Glomerular endothelial cell (primary cell): ENCODE results near the gene TXNDC11. TPM values are rescaled to one million over a fixed set of nuclear protein-coding genes. Genes with fewer than 3 reads are reported as not detected.

Source experiments
- DNase-seq: peaks from one replicate; pipeline ENCODE4 v3.0.0-alpha.2; 2011; ENCODE audit warnings: low read depth, low spot score; ENCODE audit errors: extremely low read depth
- total RNA-seq: library from RNA; depleted of rRNA; stranded (reverse); fragments of >200 nt; gene quantifications from 2 replicates; pipeline ENCODE4 v1.2.3, GENCODE V29; 2015

Gene TXNDC11
- total RNA-seq, 1 donor from 2014 or later: 52.5 TPM

- no peak for DNase-seq
These were observed 10.2 kb upstream of the TXNDC11 start for GRCh38 chr16:11752856-11753255.

- DNase-seq: no peak
These were observed 7.4 kb upstream of the TXNDC11 start for GRCh38 chr16:11750056-11750455.

- DNase-seq: no peak
These were observed 6.0 kb upstream of the TXNDC11 start for GRCh38 chr16:11748404-11749254.

- DNase-seq: no peak
These were observed 5.3 kb upstream of the TXNDC11 start for GRCh38 chr16:11747949-11748403.

GRCh38 chr16:11744075-11744470, 1.4 kb upstream of the TXNDC11 start:
- no peak for DNase-seq

GRCh38 chr16:11743308-11744074, 834 bp upstream of the TXNDC11 start:
- no peak for DNase-seq

- DNase-seq: no peak
These were observed 543 bp downstream of the TXNDC11 start for GRCh38 chr16:11742093-11742535.

GRCh38 chr16:11740567-11740966, 2.1 kb downstream of the TXNDC11 start:
- DNase-seq: no peak

- no peak for DNase-seq
These were observed 3.7 kb downstream of the TXNDC11 start for GRCh38 chr16:11738742-11739544.

- no peak for DNase-seq
These were observed 4.9 kb downstream of the TXNDC11 start for GRCh38 chr16:11737713-11738112.

GRCh38 chr16:11736903-11737302, 5.8 kb downstream of the TXNDC11 start:
- DNase-seq: no peak

GRCh38 chr16:11735787-11736186, 6.9 kb downstream of the TXNDC11 start:
- DNase-seq: no peak

GRCh38 chr16:11734653-11735043, 8.0 kb downstream of the TXNDC11 start:
- no peak for DNase-seq

- DNase-seq: no peak
These were observed 8.5 kb downstream of the TXNDC11 start for GRCh38 chr16:11734025-11734652.

GRCh38 chr16:11731222-11731621, 11.4 kb downstream of the TXNDC11 start:
- no peak for DNase-seq

GRCh38 chr16:11729787-11730186, 12.9 kb downstream of the TXNDC11 start:
- no peak for DNase-seq

- DNase-seq: no peak
These were observed 14.7 kb downstream of the TXNDC11 start for GRCh38 chr16:11727796-11728543.

GRCh38 chr16:11726008-11726407, 16.6 kb downstream of the TXNDC11 start:
- no peak for DNase-seq

- DNase-seq: no peak
These were observed 17.2 kb downstream of the TXNDC11 start for GRCh38 chr16:11725457-11725856.

GRCh38 chr16:11722468-11722808, 20.2 kb downstream of the TXNDC11 start:
- no peak for DNase-seq
